GM21737 (cell line): Measurements from ENCODE around the gene FOXN1.

Experiments
- ATAC-seq: cut with Tn5 transposase; IDR thresholded peaks from one replicate; pipeline ENCODE4 v1.9.1; 2021; ENCODE audit warnings: mild to moderate bottlenecking, moderate library complexity; ENCODE audit not compliant: unreplicated experiment

FOXN1 gene

GRCh38 chr17:28477928-28478327, 28.2 kb upstream of the FOXN1 start:
- ATAC-seq = no peak

- no peak for ATAC-seq
These were observed 27.2 kb upstream of the FOXN1 start for GRCh38 chr17:28478712-28479615.

DNA sequence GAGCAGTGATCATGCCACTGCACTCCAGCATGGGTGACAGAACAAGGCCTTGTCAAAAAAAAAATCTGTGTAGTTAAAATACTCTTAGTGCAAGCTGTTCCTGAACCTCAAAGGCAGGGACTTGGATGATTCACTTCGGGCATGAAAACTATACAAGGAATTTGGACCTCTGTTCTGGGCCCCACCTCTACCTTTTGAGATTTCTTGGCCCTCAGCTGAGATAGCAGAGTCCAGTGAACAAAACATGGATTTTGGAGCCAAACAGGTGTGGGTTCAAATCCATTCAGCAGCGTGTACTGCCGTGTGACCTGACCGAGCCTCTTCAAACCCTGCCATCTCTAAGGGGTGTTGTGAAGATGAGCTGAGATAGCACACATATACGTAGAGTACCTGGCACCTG, 25.9 kb upstream of the FOXN1 start:
- no peak for ATAC-seq

DNA sequence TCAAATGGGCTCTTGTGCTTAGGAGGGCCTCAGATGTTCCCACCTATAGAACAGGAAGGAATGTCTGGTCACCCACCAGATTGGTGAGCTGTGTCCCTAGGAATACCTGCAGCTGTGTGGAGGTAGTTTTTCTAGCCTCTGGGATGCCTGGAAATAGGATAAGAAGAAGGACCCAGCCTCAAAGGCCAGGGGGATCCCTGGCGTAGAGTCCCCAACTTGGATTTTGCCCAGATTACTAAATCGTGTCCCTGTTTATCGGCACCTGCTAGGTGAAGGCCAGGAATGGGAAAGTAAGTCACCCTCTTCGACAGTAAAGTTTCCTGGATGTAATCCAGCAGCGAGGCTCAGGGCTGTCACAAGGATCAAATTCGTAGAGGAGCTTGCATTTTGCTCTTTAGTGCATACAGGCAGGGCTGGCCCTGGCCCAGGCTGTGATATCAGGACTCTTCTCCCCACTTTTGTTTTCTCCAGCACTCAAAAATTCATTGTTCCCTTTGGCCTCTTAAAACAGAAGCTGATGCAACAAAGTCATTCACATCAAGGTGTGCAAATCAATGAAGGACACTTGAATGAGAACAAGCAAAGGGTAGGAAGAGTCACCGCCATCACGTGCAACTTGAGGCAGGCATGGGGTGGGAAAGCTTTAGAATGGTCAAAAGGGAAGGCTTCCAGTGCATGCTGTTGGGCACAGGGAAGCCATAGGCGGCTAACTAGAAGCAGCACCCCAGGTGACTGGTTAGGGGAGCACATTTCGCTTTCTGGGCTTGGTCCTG, 25.2 kb upstream of the FOXN1 start:
- ATAC-seq = no peak

GRCh38 chr17:28482551-28483199, 23.5 kb upstream of the FOXN1 start:
- ATAC-seq = no peak

GRCh38 chr17:28484296-28484695, 21.9 kb upstream of the FOXN1 start:
- ATAC-seq = peak; percentile 82

DNA sequence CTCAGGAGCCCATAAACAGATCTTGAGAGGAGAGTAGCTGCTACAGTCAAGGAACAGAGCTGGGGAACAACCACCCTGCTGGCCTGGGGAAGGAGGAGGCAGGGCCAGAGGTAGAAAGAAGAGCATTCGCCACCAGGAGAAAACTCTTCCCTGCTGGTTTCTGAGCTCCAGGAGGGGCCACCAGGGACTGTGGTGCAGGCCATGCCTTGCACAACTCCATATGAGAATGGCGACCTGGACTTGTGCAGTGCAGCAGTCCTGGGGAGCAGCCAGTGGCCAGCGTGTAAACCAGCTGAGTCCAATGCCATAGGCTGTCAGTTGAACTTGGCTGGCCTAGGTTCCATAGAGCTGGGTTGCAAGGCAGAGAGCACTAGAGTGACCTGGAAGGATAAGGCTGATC, 21.1 kb upstream of the FOXN1 start:
- no peak for ATAC-seq

GRCh38 chr17:28487881-28488532, 18.1 kb upstream of the FOXN1 start:
- ATAC-seq = no peak

- ATAC-seq = no peak
These were observed 17.4 kb upstream of the FOXN1 start for GRCh38 chr17:28488533-28489276.

- no peak for ATAC-seq
These were observed 14.9 kb upstream of the FOXN1 start for GRCh38 chr17:28491286-28491685.

DNA sequence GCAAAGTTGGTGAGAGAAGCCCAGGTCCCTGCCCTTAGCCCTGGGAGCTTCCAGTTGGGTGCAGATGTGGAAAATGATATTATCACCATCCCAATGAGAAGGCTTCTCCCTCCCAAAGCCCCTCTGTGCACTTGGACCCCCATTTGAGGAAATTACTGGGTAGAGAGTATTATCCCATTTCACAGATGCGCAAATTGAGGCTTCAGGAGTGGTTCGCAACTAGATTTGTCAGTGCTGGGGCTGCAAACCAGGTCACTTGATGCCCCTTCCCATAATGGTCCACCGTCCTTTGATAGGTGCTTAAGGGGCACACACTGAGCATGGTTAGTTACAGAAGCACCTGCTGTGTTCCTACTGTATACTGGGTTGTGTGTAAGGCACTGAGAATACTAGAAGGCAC, 14.3 kb upstream of the FOXN1 start:
- no peak for ATAC-seq

DNA sequence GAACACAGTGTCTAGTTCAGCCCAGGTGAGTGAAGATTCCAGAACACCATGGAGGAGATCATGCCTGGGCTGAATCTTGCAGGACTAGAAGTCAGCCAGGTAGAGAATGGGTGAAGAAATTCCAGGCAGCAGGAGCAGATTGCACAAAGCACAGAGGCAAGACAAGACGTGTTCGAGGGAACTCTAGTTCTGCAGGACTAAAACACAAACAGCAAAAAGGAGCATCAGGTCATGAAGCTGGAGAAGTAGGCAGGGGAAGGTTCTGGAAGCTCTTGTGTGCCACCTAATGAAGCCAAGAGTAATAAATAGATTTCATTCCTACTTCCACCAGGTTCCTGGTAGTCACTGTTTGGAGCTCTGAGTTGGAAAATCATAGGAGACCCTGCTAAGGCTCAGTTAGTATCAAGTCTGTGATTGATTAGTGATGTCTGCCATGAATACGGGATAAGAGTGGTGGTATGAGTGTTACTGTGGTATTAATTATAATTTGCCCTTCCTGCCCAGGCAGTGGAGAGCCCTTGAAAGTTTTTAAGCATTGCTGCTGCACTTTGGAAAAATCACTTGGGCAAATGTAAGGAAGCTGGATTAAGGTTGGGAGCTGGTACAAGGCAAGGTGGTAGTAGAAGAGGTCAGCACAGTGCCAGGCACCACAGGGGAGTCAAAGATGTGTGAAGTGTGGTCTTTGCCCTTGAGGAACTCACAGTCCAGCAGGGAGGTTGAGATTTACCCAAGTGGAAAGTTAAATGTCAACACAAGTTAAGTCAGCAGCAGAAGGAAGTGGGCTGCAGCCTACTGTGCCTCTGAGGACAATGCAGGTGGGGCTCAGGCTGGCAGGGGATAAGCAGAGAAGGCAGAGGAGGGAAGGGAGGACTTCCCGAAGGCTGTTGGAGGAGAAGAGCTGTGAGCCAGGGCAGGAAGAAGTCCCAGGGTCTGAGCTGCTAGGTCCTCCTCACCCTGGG, 13.5 kb upstream of the FOXN1 start:
- no peak for ATAC-seq

DNA sequence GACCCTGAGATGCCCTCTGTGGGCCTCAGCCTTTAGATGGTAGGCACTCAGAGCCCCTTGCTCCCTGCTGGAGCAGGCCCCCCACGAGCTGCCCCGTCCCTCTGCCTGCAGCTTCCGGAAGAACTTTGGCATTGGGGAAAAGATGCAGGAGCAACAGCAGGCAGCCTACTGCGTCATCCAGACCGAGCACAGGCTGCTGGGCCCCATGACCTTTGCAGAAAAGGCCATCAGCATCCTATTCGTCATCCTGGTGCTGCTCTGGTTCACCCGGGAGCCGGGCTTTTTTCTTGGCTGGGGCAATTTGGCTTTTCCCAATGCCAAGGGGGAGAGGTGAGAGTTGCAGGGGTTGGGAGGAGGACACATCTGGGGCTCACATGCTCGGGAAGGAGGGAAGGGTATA, 12.7 kb upstream of the FOXN1 start:
- ATAC-seq = no peak

- no peak for ATAC-seq
These were observed 11.5 kb upstream of the FOXN1 start for GRCh38 chr17:28494445-28495188.

DNA sequence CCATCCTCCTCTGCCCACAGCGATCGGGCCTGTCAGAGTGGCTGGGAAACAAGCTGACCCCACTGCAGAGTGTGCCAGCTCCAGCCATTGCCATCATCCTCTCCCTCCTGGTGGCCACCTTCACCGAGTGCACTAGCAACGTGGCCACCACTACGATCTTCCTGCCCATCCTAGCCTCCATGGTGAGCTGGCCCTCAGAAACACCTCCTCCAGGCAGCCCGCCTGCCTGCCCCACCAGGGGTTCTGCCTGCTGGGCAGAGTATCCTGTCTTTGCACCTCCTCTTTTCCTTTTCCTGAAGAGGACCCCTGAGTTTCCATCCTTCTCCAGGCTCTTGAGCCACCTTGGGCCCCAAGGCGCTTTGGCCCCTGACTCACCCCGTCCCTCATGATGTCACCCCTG, 10.5 kb upstream of the FOXN1 start:
- ATAC-seq = no peak

DNA sequence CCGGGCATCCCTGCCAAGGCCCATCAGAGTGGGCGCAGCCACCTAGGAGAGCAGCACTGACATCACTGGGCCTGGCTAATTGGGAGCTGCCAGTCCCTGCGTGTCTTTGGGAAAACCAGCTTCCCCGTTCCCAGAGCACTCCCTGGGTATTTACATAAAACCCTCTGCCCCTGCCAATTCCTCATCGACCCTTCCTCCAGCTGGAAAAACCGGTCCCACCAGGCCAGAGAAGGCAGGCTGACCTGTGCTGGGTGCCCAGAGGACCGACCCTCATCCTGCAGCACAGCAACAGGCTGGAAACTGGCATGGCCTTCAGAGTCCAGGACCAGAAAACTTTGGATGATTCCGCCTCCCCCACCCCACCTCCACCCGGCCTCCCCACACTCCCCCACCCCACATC, 8.2 kb upstream of the FOXN1 start:
- ATAC-seq = no peak

DNA sequence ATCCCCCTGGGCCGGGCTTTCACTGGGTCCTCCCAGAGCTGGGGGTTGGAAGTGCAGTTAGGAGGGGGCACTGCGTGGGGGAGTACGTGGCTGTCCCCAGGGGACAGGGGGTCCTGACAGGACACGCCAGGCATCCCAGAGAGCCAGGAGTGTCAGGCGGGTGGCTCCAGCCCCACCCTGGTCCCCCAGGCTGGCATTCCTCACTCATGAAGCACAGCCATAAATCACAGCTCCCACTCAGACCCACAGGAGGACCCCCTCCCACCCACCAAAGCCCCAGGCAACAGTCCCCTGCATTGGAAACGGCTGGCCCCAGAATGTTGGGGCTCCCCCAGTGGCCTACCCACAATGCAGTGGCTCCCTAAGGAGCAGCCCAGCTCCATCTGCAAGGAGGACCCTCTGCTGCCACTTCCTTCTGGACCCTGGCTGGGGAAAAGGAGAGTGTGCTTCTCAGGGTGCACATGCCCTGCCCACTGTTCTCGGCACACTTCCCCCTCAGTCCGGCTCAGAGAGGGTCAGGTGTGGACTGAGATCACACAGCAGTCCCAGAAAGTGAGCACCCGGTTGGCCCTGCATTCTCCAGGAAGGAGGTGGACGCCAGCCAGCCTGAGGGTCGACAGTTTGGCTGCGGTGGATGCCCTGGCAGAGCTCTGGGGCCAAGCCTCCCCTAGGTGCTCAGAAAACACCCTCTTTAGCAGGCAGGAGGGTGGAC, 7.3 kb upstream of the FOXN1 start:
- no peak for ATAC-seq

DNA sequence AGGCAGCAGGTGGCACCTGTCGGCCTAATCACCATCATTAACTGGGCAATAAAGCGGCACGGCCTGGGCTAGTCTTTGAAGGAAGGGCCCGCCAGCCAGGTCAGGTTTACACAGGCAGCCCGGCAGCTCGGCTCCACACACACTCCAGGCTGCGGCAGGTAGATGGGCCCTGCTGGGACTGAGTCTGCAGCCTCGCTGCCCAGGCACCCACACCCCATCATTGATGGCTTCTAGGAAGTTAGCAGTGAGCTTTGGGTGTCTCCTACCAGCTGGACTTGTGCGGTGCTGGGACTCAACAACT, 6.8 kb upstream of the FOXN1 start:
- ATAC-seq = no peak
